HepG2 (cell line): ENCODE results near the gene ATP2B2.

Experiments
- FOXA1 ChIP-seq, 2 experiments: fragments of 450-650 bp in 1 of 2; sonication (generic) in 1 of 2; formaldehyde crosslinking in 1 of 2; IDR thresholded peaks; 2 replicates each; pipeline versions ENCODE4 v1.4.0 to v1.6.1; 2016 to 2020; ENCODE audit warnings: missing genetic modification reagents in 1 of 2
- GABPA ChIP-seq, 2 experiments: IDR thresholded peaks; 2 replicates each; pipeline ENCODE4 v1.6.1; 2011 to 2016; ENCODE audit warnings: low read depth in 2 of 2, low read length in 1 of 2, missing biosample characterization in 1 of 2, missing genetic modification characterization in 1 of 2
- NONO ChIP-seq, 2 experiments: fragments of 450-650 bp in 1 of 2; sonication (generic) in 1 of 2; formaldehyde crosslinking in 1 of 2; IDR thresholded peaks in 1 of 2; conservative IDR thresholded peaks in 1 of 2; 2 replicates each; pipeline versions ENCODE4 v1.6.1 to v1.8.0; 2017 to 2022; ENCODE audit warnings: mild to moderate bottlenecking in 1 of 2, missing genetic modification reagents in 1 of 2, moderate library complexity in 1 of 2
- ZNF138 ChIP-seq: sonication (generic); formaldehyde crosslinking; IDR thresholded peaks from 2 replicates; pipeline ENCODE4 v1.5.0; 2020; ENCODE audit warnings: mild to moderate bottlenecking, low read depth, missing genetic modification reagents
- ZNF142 ChIP-seq: sonication (generic); formaldehyde crosslinking; IDR thresholded peaks from 2 replicates; pipeline ENCODE4 v1.4.0; 2020; ENCODE audit warnings: missing genetic modification reagents
- ZNF256 ChIP-seq: sonication (generic); formaldehyde crosslinking; conservative IDR thresholded peaks from 2 replicates; pipeline ENCODE4 v1.4.0; 2020; ENCODE audit warnings: missing genetic modification reagents
- ZNF331 ChIP-seq: sonication (generic); formaldehyde crosslinking; IDR thresholded peaks from 2 replicates; pipeline ENCODE4 v1.4.0; 2020; ENCODE audit warnings: missing genetic modification reagents
- ZNF501 ChIP-seq: sonication (generic); formaldehyde crosslinking; IDR thresholded peaks from 2 replicates; pipeline ENCODE4 v1.5.1; 2020; ENCODE audit warnings: mild to moderate bottlenecking, moderate library complexity, missing genetic modification reagents
- ZNF629 ChIP-seq: sonication (generic); formaldehyde crosslinking; conservative IDR thresholded peaks from 2 replicates; pipeline ENCODE4 v1.5.0; 2020; ENCODE audit warnings: missing genetic modification reagents
- ZNF644 ChIP-seq: IDR thresholded peaks from 2 replicates; pipeline ENCODE4 v1.6.1; 2016; ENCODE audit warnings: low read depth
- ZXDC ChIP-seq: sonication (generic); formaldehyde crosslinking; IDR thresholded peaks from 2 replicates; pipeline ENCODE4 v1.5.0; 2020; ENCODE audit warnings: mild to moderate bottlenecking, missing genetic modification reagents
- TF ChIP-seq, protein P1 (sequence below): IDR thresholded peaks from 2 replicates; pipeline ENCODE4 v1.6.1; 2016; ENCODE audit warnings: mild to moderate bottlenecking

DNA sequence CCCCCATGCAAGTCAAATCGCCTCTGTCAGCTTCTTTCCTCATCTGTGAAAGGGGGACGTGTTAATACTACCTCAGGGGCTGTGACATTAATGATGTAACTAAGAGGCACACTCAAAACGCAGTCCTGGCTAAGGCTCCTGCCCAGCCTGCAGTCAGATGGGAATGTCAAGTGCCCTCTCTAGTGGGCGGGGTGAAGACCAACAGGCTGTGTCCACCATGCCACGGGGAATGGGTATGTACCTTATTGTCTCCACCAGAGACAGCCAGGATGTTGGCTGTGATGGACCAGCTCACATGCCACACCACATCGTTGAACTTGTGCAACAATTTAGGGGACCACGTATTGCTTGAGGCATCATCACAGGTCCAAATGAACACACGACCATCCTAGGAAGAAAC lies 201.6 kb downstream of the ATP2B2 start:
- TF ChIP-seq ZNF644 (no peak), ZNF331 (no peak), ZNF256 (CRISPR knock-in tag) (no peak), ZNF138 (CRISPR knock-in tag) (no peak), ZNF629 (CRISPR knock-in tag) (0 out of 2 replicates have a peak, but pooled peaks have one; percentile 22), ZNF501 (no peak), ZXDC (CRISPR knock-in tag) (no peak), NONO (IDR thresholded peaks at IDR 0.05) (no peak), NONO (CRISPR knock-in tag; conservative IDR thresholded peaks at IDR 0.05) (no peak), GABPA (IDR thresholded peaks at IDR 0.05; ENCODE audit: low read depth, low read length) (no peak), GABPA (CRISPR knock-in tag; IDR thresholded peaks at IDR 0.05; ENCODE audit: low read depth) (no peak), ZNF142 (CRISPR knock-in tag) (no peak), FOXA1 (IDR thresholded peaks at IDR 0.05) (no peak), FOXA1 (CRISPR knock-in tag; IDR thresholded peaks at IDR 0.05) (no peak)
- TF ChIP-seq, protein P1, sequence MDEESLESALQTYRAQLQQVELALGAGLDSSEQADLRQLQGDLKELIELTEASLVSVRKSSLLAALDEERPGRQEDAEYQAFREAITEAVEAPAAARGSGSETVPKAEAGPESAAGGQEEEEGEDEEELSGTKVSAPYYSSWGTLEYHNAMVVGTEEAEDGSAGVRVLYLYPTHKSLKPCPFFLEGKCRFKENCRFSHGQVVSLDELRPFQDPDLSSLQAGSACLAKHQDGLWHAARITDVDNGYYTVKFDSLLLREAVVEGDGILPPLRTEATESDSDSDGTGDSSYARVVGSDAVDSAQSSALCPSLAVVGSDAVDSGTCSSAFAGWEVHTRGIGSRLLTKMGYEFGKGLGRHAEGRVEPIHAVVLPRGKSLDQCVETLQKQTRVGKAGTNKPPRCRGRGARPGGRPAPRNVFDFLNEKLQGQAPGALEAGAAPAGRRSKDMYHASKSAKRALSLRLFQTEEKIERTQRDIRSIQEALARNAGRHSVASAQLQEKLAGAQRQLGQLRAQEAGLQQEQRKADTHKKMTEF (CRISPR knock-in tag), result no peak
